Myometrial cell (primary cell): Measurements from ENCODE around the gene STOML1. TPM values are rescaled to one million over a fixed set of nuclear protein-coding genes. Genes with fewer than 3 reads are reported as not detected.

Experiments
- total RNA-seq: library from RNA; depleted of rRNA; stranded (reverse); fragments of >200 nt; gene quantifications from 2 replicates; pipeline ENCODE4 v1.2.3, GENCODE V29; 2015

Gene STOML1
- 20.8 and 23.7 TPM in 2 replicates for total RNA-seq

GRCh38 chr15:73991726-73992593 lies at the start of gene STOML1:
TSS of gene STOML1 (minus strand) at chr15:73992295. CDS start at chr15:73992223, 72 bp downstream.

GRCh38 chr15:73994413-73994883 lies 2.4 kb upstream of the STOML1 start, which contains the start of gene PML:
TSS of gene PML (plus strand) at chr15:73994716. CDS start at chr15:73994813, 97 bp downstream.

Other genes starting within 250 kb of the STOML1 start
- not detected in 2 replicates for gene INSYN1, start 238.9 kb downstream of the STOML1 start, total RNA-seq
- gene TBC1D21, start 118.7 kb downstream of the STOML1 start, total RNA-seq: not detected in 2 replicates
- gene LOXL1, start 65.8 kb downstream of the STOML1 start, total RNA-seq: 43.4 and 44.7 TPM in 2 replicates
- 48.1 and 50.2 TPM in 2 replicates for gene PML, start 2.4 kb upstream of the STOML1 start, total RNA-seq
- not detected in 2 replicates for gene GOLGA6A, start 90.3 kb upstream of the STOML1 start, total RNA-seq
- 0.18 TPM in 1 of 2 replicates, not detected in the other for gene ISLR2, start 138.3 kb upstream of the STOML1 start, total RNA-seq
- gene ISLR, start 181.4 kb upstream of the STOML1 start, total RNA-seq: 136 and 187 TPM in 2 replicates
- 9.4 and 11.2 TPM in 2 replicates for gene STRA6, start 210.5 kb upstream of the STOML1 start, total RNA-seq
- gene CCDC33, start 244.0 kb upstream of the STOML1 start, total RNA-seq: 0.29 and 1.6 TPM in 2 replicates